Measurements from ENCODE around the gene NEK8. TPM values are rescaled to one million over a fixed set of nuclear protein-coding genes. Genes with fewer than 3 reads are reported as not detected.

The NEK8 gene
- 3.2 TPM for total RNA-seq

DNA sequence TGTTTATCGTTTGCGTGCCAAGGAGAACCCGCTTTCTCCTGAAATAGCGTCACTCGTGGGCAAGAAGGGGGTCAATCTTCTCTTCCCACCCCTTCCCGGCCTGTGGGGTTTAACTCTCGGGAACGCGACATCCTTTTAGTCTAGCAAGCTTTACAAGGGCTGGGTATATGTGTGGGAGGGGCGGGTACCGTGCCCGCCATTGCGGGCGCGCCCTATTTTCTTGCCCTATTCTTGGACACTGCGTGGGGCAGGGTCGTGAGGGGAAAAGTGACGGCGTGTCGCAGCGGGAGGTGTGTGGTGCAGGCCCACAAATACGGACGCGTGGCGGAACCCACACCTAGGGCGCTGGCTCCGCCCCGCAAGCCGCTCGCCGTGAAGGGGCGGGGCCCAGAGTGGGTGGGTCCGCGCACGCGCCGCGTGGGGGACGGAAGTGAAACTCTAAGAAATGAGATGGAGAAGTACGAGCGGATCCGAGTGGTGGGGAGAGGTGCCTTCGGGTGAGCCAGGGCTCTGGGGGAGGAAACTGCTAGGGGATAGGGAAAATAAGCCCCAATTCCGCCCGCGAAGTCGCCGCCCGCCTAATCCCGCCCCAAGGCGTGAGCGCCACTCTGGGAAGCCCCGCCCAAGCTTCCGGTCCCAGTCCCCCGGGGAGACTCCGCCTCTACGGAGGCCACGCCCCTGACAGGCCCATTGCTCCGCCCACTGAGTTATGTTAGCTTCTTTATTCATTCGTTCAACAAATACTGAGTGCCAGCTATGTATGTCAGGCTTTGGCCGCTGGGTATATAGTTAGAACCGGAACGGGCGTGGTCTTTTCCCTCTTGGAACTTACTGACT lies at the start of gene NEK8:
Gene NEK8 (plus strand): TSS at position 425 of the 837 bp plus-strand sequence. CDS start 26 bp downstream, at position 451.
- TF ChIP-seq, protein P1, sequence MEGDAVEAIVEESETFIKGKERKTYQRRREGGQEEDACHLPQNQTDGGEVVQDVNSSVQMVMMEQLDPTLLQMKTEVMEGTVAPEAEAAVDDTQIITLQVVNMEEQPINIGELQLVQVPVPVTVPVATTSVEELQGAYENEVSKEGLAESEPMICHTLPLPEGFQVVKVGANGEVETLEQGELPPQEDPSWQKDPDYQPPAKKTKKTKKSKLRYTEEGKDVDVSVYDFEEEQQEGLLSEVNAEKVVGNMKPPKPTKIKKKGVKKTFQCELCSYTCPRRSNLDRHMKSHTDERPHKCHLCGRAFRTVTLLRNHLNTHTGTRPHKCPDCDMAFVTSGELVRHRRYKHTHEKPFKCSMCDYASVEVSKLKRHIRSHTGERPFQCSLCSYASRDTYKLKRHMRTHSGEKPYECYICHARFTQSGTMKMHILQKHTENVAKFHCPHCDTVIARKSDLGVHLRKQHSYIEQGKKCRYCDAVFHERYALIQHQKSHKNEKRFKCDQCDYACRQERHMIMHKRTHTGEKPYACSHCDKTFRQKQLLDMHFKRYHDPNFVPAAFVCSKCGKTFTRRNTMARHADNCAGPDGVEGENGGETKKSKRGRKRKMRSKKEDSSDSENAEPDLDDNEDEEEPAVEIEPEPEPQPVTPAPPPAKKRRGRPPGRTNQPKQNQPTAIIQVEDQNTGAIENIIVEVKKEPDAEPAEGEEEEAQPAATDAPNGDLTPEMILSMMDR (IDR thresholded peaks at IDR 0.05), result no peak
- H3K27me3 ChIP-seq, result no peaks in the 10 kb centered on the region
- DNase-seq (ENCODE audit: low spot score in 2 of 2), result peak; percentile 88 to 99
- peaks cover 9 to 13% of the 10 kb centered on the region in 2 donors for H3K36me3 ChIP-seq
- intact Hi-C loops (cut with DNase I), result loop anchor here (1.0 to 10.0 kb wide), 5 partner anchors 15 to 386 kb away; partner anchors contain the start of gene FLOT2
- no peaks in the 10 kb centered on the region for H3K9me3 ChIP-seq
- H3K27ac ChIP-seq, result peak within 1 kb of the TSS; percentile 93 to 95
- H3K4me1 ChIP-seq, result peaks cover 13 to 15% of the 10 kb centered on the region in 2 donors
- H3K4me3 ChIP-seq, result peak within 1 kb of the TSS; percentile 53 to 83

DNA sequence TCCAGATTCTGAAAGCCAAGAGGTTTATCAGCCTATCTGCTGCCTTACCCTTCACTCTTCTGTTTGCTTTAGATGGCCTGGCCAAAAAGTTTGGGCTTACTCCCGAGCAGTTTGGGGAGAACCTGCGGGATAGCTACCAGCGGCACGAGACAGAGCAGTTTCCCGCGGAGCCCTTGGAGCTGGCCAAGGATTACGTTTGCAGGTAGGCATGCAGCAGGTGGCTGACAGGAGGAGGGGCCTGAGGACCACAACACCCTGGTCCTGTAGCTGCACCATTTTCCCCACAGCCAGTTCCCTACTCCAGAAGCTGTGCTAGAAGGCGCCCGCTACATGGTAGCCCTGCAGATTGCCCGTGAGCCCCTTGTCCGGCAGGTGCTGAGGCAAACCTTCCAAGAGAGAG lies 45.9 kb upstream of the NEK8 start:
- Histone ChIP-seq H3K36me3 (peaks cover 100% of the 10 kb centered on the region in 2 donors), H3K27me3 (no peaks in the 10 kb centered on the region), H3K9me3 (no peaks in the 10 kb centered on the region), H3K4me3 (no peak overlapping the region), H3K4me1 (no peaks in the 10 kb centered on the region), H3K27ac (no peak overlapping the region)
- TF ChIP-seq, protein P1 (IDR thresholded peaks at IDR 0.05), result no peak
- DNase-seq (ENCODE audit: low spot score in 2 of 2), result no peak
- intact Hi-C loops (cut with DNase I), result no loop called here

DNA sequence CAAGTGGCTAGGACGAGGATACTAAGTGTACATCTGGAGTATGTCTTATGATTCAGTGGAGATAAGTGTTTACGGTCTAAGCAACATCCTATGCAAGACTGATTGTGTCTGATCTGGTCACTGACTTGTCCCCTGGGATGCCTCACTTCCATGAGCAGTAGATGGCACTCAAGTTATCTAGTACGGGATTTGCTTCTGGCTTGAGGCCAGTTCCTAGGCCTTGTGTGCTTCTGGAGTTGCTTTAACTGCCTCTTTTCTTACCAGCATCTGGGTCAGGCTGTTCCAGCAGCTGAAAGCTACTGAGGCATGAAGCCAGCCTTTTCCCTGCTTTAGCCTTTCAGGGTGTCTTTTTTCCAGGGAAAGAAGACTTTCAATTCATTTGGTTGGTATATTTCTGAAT lies 43.6 kb upstream of the NEK8 start:
- DNase-seq (ENCODE audit: low spot score in 2 of 2), result no peak
- Histone ChIP-seq H3K9me3 (no peaks in the 10 kb centered on the region), H3K27ac (no peak overlapping the region), H3K4me3 (no peak overlapping the region), H3K36me3 (peaks cover 100% of the 10 kb centered on the region in 2 donors), H3K27me3 (no peaks in the 10 kb centered on the region), H3K4me1 (no peaks in the 10 kb centered on the region)
- intact Hi-C loops (cut with DNase I), result no loop called here
- TF ChIP-seq, protein P1 (IDR thresholded peaks at IDR 0.05), result no peak

DNA sequence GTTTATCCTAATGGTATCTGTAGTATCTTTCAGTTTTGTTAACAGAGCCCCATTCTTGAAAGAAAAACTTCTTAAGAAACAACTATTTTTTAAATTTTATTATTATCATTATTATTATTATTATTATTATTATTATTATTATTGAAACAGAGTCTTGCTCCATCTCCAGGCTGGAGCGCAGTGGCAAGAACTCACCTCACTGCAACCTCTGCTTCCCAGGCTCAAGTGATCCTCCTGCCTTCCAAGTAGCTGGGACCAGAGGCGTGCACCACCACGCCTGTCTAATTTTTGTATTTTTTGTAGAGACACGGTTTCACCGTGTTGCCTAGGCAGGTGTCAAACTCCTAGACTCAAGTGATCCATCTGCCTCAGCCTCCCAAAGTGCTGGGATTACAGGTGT lies 43.2 kb upstream of the NEK8 start:
- peaks cover 100% of the 10 kb centered on the region in 2 donors for H3K36me3 ChIP-seq
- intact Hi-C loops (cut with DNase I), result no loop called here
- TF ChIP-seq, protein P1 (IDR thresholded peaks at IDR 0.05), result no peak

DNA sequence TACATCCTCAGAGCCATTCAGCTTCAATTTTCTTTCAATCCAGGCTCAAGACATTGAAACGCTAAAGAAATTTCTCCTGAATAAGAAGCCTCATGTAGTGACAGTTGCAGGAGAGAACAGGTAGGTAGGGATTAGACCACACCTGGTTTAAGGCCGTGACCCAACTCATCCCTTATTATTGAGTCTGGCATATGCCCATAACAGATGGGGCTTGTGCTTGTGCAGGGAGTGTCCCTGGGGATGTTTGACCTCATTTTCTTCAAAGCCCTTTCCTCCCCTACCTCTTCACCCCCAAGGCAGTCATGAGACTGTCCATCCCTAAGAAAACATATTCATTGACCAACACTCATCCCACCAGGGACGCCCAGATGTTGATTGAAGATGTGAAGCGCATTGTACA lies 42.3 kb upstream of the NEK8 start:
- no peaks in the 10 kb centered on the region for H3K27me3 ChIP-seq
- TF ChIP-seq, protein P1 (IDR thresholded peaks at IDR 0.05), result no peak
- peaks cover 100% of the 10 kb centered on the region in 2 donors for H3K36me3 ChIP-seq
- intact Hi-C loops (cut with DNase I), result no loop called here
- no peak overlapping the region for H3K27ac ChIP-seq
- no peak for DNase-seq (ENCODE audit: low spot score in 2 of 2)
- no peak overlapping the region for H3K4me3 ChIP-seq
- H3K9me3 ChIP-seq, result no peaks in the 10 kb centered on the region
- no peaks in the 10 kb centered on the region for H3K4me1 ChIP-seq

More for the DNA sequence above, 43.2 kb upstream of the NEK8 start:
- DNase-seq (ENCODE audit: low spot score in 2 of 2), result no peak
- Histone ChIP-seq H3K27me3 (no peaks in the 10 kb centered on the region), H3K9me3 (no peaks in the 10 kb centered on the region), H3K4me1 (no peaks in the 10 kb centered on the region), H3K27ac (no peak overlapping the region), H3K4me3 (no peak overlapping the region)

All from ascending aorta (tissue), 2 donors.